Body of pancreas (tissue), 4 donors: ENCODE data around the gene PNRC2.

Source experiments
- POLR2A ChIP-seq, 3 donors: fragments of 450-650 bp; IDR thresholded peaks; one replicate each; pipeline ENCODE4 v1.6.1; 2016; ENCODE audit warnings: antibody characterized with exemption in 3 of 3, mild to moderate bottlenecking in 2 of 3
- TF ChIP-seq, protein P1 (sequence below), 7 experiments: fragments of 450-650 bp in 4 of 7; fragments of 200-600 bp in 3 of 7; sonication (generic) in 3 of 7; IDR thresholded peaks; one replicate each; pipeline ENCODE4 v1.5.1; 2016 to 2019; ENCODE audit warnings: antibody characterized with exemption in 7 of 7

DNA sequence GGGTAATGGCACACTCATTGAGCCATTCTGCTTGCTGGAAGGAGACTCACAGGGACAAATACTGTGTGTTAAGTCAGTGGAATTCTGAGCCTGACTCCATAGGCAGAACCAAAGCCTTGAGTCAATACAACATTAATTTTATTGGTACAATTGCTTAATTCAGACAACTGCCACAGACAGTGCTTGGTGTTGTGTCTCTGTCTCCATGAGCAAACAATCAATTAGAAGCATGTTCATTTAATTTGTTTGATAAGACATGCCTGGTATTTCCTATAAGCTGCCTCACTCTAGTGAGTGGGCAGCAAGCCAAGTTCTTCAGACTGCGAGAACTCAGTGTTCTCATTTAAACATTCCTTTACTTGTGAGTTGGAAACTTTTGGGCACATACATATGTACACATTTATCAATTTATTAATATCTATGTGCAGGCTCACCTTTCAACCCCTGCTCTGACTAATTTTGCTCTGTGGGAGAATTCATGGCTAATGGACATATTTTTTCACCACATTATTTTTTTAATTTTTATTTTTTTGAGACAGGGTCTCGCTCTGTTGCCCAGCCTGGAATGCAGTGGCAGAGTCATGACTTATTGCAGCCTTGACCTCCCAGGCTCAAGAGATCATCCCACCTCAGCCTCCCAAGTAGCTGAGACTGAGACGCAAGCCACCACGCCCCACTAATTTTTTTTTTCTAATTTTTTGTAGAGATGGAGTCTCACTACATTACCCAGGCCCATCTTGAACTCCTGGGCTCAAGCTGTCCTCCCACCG is 25.0 kb downstream of the PNRC2 start:
- TF ChIP-seq, protein P1, sequence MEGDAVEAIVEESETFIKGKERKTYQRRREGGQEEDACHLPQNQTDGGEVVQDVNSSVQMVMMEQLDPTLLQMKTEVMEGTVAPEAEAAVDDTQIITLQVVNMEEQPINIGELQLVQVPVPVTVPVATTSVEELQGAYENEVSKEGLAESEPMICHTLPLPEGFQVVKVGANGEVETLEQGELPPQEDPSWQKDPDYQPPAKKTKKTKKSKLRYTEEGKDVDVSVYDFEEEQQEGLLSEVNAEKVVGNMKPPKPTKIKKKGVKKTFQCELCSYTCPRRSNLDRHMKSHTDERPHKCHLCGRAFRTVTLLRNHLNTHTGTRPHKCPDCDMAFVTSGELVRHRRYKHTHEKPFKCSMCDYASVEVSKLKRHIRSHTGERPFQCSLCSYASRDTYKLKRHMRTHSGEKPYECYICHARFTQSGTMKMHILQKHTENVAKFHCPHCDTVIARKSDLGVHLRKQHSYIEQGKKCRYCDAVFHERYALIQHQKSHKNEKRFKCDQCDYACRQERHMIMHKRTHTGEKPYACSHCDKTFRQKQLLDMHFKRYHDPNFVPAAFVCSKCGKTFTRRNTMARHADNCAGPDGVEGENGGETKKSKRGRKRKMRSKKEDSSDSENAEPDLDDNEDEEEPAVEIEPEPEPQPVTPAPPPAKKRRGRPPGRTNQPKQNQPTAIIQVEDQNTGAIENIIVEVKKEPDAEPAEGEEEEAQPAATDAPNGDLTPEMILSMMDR (IDR thresholded peaks at IDR 0.05) = no peak
- no peak for TF ChIP-seq POLR2A (IDR thresholded peaks at IDR 0.05)
